Tibial nerve (tissue), 4 donors: ENCODE results near the gene CGN. TPM values are rescaled to one million over a fixed set of nuclear protein-coding genes. Genes with fewer than 3 reads are reported as not detected.
"Not testable (repeated sequence)": the region's sequence is repeated elsewhere in the genome, so short reads cannot be mapped to it uniquely, and the experiment has no call there.

Experiments used
- DNase-seq, 2 donors: peaks; one replicate each; pipeline ENCODE4 v3.0.0-alpha.2; 2019; ENCODE audit warnings: low spot score in 2 of 2
- H3K27ac ChIP-seq, 4 donors: fragments of 200-600 bp; sonication (generic) in 3 of 4; one replicate each; pipeline ENCODE4 v1.5.1; 2017 to 2019; ENCODE audit warnings: mild to moderate bottlenecking in 1 of 4
- H3K27me3 ChIP-seq, 2 donors: fragments of 200-600 bp; sonication (generic) in 1 of 2; one replicate each; pipeline versions ENCODE4 v1.5.1 to v1.6.0; 2017 to 2019
- H3K36me3 ChIP-seq, 3 donors: fragments of 200-600 bp; sonication (generic); one replicate each; pipeline ENCODE4 v1.5.1; 2018 to 2019
- H3K4me1 ChIP-seq, 4 donors: fragments of 200-600 bp; sonication (generic) in 3 of 4; one replicate each; pipeline ENCODE4 v1.5.1; 2017 to 2019
- H3K4me3 ChIP-seq, 4 donors: fragments of 200-600 bp; sonication (generic) in 3 of 4; one replicate each; pipeline ENCODE4 v1.5.1; 2017 to 2019; ENCODE audit warnings: mild to moderate bottlenecking in 1 of 4, moderate library complexity in 1 of 4
- H3K9me3 ChIP-seq, 4 donors: fragments of 200-600 bp; sonication (generic) in 3 of 4; one replicate each; pipeline ENCODE4 v1.5.1; 2017 to 2019
- CTCF ChIP-seq, 5 experiments: fragments of 200-600 bp in 3 of 5; fragments of 450-650 bp in 2 of 5; sonication (generic) in 3 of 5; IDR thresholded peaks; one replicate each; pipeline ENCODE4 v1.5.1; 2016 to 2019; ENCODE audit warnings: antibody characterized with exemption in 5 of 5, mild to moderate bottlenecking in 3 of 5, moderate library complexity in 2 of 5
- EP300 ChIP-seq, 2 donors: sonication (generic); formaldehyde crosslinking; IDR thresholded peaks; one replicate each; pipeline ENCODE4 v1.6.1; 2017; ENCODE audit warnings: antibody characterized with exemption in 2 of 2, mild to moderate bottlenecking in 1 of 2
- POLR2A ChIP-seq, 2 donors: fragments of 450-650 bp; IDR thresholded peaks; one replicate each; pipeline ENCODE4 v1.6.1; 2017; ENCODE audit warnings: antibody characterized with exemption in 2 of 2, mild to moderate bottlenecking in 2 of 2, moderate library complexity in 2 of 2
- WGBS, 2 donors: methylation state at CpG; one replicate each; pipeline ENCODE4 v1.1.5; 2018; 5-methylcytosine and 5-hydroxymethylcytosine counted together
- total RNA-seq, 4 donors: library from RNA; depleted of rRNA; stranded (reverse); fragments of >200 nt; gene quantifications; one replicate each; pipeline ENCODE4 v1.1.0, GENCODE V29; 2016

The CGN gene
- total RNA-seq, 4 donors from 2014 or later: 0.63 to 4.9 (median 2.0) TPM

GRCh38 chr1:151519667-151520066, 8.5 kb downstream of the CGN start:
- H3K27ac ChIP-seq: no peak overlapping the region
- peaks cover 0 to 19% (median 0%) of the 10 kb centered on the region in 3 donors for H3K36me3 ChIP-seq
- no peaks in the 10 kb centered on the region for H3K4me1 ChIP-seq
- 82 to 86% methylated on average over 2 of the region's 2 CpGs for WGBS, 2 donors
- H3K4me3 ChIP-seq: no peak overlapping the region
- H3K27me3 ChIP-seq: no peaks in the 10 kb centered on the region
- no peak for DNase-seq
- no peak for TF ChIP-seq CTCF (IDR thresholded peaks at IDR 0.05)
- no peaks in the 10 kb centered on the region for H3K9me3 ChIP-seq

GRCh38 chr1:151520359-151520758, 9.2 kb downstream of the CGN start:
- no peak overlapping the region for H3K27ac ChIP-seq
- H3K9me3 ChIP-seq: no peaks in the 10 kb centered on the region
- WGBS, 2 donors: 82 to 85% methylated on average over 4 of the region's 4 CpGs
- DNase-seq: no peak
- H3K4me1 ChIP-seq: no peaks in the 10 kb centered on the region
- TF ChIP-seq EP300 (IDR thresholded peaks at IDR 0.05) (no peak), CTCF (IDR thresholded peaks at IDR 0.05) (no peak), POLR2A (IDR thresholded peaks at IDR 0.05) (no peak)
- peaks cover 0 to 22% (median 0%) of the 10 kb centered on the region in 3 donors for H3K36me3 ChIP-seq
- no peak overlapping the region for H3K4me3 ChIP-seq
- H3K27me3 ChIP-seq: no peaks in the 10 kb centered on the region

- 94% methylated on average over 7 of the region's 7 CpGs for WGBS, 2 donors
Measured at GRCh38 chr1:151522427-151522826, 11.2 kb downstream of the CGN start.

GRCh38 chr1:151523326-151523725, 12.1 kb downstream of the CGN start:
- Histone ChIP-seq H3K36me3 (peaks cover 0 to 36% (median 0%) of the 10 kb centered on the region in 3 donors), H3K27me3 (no peaks in the 10 kb centered on the region), H3K27ac (no peak overlapping the region), H3K4me1 (no peaks in the 10 kb centered on the region), H3K9me3 (no peaks in the 10 kb centered on the region), H3K4me3 (no peak overlapping the region)
- DNase-seq: no peak
- TF ChIP-seq CTCF (IDR thresholded peaks at IDR 0.05) (no peak), POLR2A (IDR thresholded peaks at IDR 0.05) (no peak), EP300 (IDR thresholded peaks at IDR 0.05) (no peak)
- WGBS, 2 donors: 66 to 77% methylated on average over 5 of the region's 5 CpGs

More at GRCh38 chr1:151522427-151522826, 11.2 kb downstream of the CGN start:
- not testable (repeated sequence) for DNase-seq, H3K4me3 ChIP-seq, H3K4me1 ChIP-seq, H3K27me3 ChIP-seq, H3K27ac ChIP-seq, H3K9me3 ChIP-seq
- peaks cover 0 to 34% (median 0%) of the 10 kb centered on the region in 3 donors for H3K36me3 ChIP-seq

GRCh38 chr1:151524736-151525135, 13.5 kb downstream of the CGN start:
- H3K27ac ChIP-seq: no peak overlapping the region
- H3K4me3 ChIP-seq: no peak overlapping the region
- no peaks in the 10 kb centered on the region for H3K4me1 ChIP-seq
- no peak for TF ChIP-seq POLR2A (IDR thresholded peaks at IDR 0.05)
- TF ChIP-seq CTCF (IDR thresholded peaks at IDR 0.05): no peak
- no peak for TF ChIP-seq EP300 (IDR thresholded peaks at IDR 0.05)
- no peaks in the 10 kb centered on the region for H3K27me3 ChIP-seq
- 84 to 91% methylated on average over 7 of the region's 7 CpGs for WGBS, 2 donors
- DNase-seq: no peak
- no peaks in the 10 kb centered on the region for H3K9me3 ChIP-seq
- H3K36me3 ChIP-seq: peaks cover 0 to 35% (median 0%) of the 10 kb centered on the region in 3 donors
